Amniotic stem cell (primary cell): ENCODE data around the gene DIP2C.
"Not testable (repeated sequence)": the region's sequence is repeated elsewhere in the genome, so short reads cannot be mapped to it uniquely, and the experiment has no call there.

ENCODE experiments used
- DNase-seq: peaks from one replicate; lab custom pipeline; 2025; lab: John Stamatoyannopoulos, UW

Gene DIP2C

DNA sequence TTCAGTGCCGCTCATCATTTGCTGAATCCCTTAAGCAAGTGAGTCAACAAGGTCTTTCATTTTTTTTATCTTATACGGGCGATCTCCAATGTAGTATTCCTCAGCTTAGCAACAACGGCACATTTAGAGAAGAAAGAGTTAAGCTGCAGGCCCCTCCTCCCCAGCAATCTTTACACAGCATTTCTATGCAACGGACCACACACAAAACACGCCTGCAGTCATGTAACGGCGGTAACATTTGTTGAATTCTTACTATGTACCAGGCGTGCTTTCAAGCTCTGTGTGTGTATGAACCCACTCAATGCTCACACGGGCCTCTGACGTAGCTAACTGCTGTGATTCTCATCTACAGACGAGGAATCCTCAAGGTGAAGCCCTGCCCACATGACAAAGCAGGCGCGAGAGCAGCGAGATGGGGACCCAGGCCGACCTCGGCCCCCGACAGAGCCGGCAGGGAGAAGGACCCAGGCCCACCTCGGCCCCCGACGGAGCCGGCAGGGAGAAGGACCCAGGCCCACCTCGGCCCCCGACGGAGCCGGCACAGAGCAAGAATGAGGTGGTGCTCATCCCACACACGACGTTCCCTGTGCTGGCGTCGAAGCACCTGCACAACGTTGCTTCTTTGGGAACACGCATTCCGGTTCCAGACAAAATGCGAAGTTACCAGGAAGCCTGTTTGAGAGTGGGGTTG is 313.5 kb downstream of the DIP2C start:
- DNase-seq = no peak

DNA sequence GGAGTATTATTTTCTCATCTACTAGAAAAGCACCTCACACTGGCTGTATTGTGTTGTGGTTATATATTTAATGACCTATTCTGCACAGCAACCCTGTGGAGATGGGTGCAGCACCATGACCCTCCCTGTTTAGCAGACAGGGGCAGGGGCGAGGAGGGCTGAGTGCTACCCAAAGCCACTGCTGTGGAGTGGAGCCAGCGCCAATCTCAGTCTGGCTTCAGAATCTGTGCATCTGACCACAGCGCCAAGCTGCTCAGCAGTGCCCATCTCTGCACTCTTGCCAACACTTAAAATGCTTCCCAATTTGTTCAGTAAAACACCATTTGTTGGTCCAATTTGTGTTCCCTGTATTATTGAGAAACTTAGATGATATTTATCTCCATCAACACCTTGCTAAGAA is 315.1 kb downstream of the DIP2C start:
- DNase-seq = no peak

DNA sequence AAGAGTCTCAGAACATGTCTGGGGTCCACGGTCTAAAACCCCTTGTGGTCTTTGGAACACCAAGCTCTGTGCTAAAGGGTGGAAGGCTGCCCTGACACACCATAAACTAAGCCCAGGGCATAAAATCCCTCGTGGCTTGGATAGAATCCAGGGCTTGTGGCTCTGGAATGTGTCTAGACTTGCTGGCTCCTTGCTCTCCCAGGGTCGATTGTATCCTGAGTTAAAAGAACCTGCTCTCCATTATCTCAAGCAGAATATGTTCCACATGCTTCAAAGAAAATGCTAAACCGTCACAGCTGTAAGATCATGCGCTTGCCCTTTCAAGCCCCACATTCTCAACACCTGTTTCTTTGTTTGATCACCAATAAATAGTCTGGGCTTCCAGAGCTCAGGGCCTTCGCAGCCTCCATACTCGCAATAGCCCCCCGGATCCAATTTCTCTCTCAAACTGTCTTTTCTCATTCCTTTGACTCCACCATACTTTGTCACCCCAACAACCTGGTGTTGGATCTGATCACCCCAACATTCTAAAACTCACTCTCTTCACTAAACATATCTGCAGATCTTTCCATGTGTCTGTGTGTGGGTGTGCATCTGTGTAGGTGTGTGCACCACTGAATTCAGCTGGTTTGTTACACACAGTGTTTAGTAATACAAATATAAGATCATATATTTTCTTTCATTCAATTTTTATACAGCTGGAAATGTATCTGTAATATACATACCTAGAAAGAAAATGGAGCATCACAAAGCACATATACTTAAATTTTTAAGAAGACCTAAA is 315.8 kb downstream of the DIP2C start:
- DNase-seq = peak; percentile 2

DNA sequence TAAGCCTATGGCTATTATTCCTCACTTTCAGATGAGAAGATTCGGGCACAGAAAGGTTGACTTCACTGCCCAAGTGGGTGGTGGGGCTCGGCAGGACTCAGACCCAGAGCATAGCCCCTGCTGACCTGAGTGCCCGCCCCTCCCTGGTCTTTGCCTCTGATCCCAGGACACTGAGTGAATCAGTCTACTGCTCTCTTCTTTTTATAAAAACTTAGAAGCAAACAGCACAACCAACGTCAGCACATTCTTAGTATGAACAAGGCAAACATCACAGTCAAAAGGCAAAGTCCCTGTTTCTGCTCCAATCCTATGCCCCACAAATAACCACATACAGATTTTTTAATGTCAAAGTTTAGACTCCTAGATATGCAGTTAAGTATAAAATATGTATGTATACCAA is 316.5 kb downstream of the DIP2C start:
- no peak for DNase-seq

DNA sequence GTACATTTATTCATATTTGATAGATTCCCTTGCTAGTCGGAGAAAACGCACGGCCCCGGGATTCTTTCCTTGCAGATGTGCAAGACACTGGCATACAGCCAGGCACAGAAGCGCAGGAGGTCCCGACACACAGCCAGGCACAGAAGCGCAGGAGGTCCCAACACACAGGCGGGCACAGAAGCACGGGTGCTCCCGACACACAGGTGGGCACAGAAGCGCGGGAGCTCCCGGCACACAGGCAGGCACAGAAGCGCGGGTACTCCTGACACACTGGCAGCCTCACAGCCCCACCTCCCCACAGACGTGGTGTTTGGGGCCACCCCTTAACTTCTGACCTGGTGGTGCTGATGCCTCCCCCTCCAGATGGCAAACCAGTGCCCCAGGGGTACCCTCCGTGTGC is 316.9 kb downstream of the DIP2C start:
- DNase-seq = no peak

DNA sequence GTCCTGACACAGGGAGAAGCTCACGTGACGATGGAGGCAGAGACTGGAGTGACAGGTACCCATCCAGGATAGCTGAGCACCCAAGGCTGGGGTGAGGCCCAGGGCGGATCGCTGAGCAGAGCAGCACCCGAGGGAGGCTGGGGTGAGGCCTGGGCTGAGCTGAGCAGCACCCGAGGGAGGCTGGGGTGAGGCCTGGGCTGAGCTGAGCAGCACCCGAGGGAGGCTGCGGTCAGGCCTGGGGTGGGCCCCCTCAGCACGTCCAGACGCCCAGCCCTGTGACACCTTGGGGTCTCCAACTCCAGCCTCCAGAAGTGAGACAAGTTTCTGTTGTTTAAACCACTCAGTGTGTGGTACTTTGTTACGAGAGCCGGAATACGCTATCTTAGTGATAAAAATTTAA is 318.0 kb downstream of the DIP2C start:
- DNase-seq = no peak

DNA sequence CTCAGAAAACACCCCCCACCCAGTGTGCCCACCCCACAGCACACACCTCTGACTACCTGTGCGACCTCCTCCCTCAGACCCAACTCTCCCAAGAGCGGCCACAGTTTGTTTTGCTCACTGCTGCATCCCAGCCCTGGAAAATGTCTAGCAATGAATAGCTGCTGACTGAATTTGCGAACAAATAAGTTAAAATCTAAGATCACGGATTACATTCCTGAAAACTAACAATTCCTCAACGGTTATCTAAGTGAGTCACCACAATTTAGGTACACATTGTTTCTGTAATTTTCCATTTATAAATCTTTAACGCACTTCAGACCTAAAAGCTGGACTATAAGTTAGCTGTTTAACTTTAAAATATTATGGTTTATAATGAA is 319.0 kb downstream of the DIP2C start:
- DNase-seq = peak; percentile 8

DNA sequence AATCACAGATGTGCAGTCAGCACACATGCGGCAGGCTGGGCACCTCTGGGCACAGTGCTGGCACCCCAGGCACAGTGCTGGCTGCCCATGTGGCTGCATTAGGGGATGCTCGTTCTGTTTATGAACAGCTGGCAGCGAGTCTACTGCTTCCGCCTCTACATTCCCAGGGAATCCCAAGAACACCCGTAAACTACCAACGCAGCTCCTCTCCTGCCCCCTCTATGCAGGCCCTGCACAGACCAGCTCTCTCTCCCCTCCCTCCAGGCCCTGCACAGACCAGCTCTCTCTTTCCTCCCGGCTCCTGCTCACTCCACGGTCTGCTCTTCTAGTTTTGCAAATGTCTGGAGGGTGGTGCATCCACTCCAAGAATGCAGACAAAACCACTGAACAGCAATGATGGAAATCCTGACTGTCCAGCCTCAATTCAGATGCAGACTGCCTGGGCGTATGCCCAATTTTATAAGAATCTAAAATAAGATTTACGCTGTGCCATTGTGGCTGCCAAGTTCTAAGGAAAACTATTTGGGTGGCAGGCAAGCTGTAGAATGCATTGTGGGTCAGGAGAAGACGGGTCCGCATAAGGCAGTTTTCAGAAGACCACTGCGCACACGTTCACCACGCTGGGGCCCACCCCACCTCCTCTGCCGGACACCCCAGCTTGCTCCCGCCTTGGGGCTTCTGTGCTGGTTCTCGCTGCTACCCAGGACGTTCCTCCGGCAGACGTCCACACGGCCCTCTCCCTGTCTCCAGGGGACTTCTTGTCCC is 319.6 kb downstream of the DIP2C start:
- peak; percentile 80 for DNase-seq

DNA sequence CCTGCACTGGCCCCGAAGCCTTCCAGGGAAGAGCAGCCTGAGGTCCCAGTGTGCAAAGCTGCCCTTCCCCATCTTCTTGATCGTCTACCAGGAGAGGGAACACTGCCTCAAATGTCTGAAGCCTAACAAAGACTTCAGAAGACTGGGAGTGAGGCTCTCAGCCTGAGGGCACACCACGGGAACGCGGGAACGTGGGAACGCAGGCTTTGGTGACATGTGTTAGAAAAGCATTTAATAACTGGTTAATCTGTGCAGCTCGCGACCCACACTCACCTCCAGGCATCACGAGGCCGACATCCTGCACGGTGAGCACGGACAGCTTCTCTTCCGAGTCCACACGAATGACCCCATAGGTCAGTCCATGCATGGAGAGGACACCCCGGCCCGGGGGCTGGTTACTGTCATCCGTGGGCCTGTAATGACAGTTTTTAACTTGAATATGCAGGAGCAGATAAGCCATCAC is 320.2 kb downstream of the DIP2C start:
- DNase-seq = no peak

DNA sequence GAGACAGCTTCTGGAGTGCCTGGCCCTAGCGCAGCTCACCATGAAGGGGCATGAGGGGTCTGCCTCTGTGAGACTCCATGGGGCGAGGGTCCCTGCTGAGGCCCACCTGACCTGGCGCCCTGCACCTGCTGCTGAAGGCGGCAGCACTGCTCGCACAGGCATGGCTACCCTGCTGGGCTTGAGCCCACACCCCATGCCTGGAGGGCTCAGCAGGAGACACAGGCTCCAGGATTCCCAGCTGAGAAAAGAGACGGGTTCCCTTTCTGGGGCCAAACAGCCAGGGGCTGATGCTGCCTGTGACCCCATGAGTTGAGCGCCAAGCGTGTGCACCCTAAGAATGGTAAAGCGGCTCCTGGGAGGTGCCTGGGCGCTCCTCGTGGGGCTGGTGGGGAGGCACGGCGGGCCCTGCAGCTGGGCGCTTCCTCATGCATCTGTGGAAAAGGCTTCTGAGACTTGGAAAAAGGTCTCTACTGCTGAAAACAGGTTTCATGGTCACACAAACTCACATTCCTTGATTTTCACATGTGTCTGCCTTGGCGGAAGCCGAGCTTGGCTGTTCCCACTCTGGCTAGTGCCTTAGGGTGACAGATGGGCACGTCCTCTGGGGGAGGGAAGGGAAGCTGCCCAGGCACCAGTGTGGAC is 320.8 kb downstream of the DIP2C start:
- DNase-seq = no peak

DNA sequence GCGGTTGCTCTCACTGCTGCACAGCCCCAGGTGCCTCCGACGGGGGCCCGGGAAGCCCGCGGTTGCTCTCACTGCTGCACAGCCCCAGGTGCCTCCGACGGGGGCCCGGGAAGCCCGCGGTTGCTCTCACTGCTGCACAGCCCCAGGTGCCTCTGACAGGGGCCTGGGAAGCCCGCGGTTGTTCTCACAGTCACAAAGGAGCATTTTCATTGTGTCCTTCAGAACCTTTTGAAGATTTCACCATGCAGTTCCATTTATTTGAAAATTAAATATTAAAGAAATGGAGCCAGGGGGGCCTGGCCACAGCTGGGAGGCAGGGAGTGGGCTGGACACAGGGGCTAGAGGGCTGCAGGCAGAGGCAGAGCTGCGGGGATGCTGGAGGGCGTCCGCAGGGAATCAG is 321.4 kb downstream of the DIP2C start:
- not testable (repeated sequence) for DNase-seq

DNA sequence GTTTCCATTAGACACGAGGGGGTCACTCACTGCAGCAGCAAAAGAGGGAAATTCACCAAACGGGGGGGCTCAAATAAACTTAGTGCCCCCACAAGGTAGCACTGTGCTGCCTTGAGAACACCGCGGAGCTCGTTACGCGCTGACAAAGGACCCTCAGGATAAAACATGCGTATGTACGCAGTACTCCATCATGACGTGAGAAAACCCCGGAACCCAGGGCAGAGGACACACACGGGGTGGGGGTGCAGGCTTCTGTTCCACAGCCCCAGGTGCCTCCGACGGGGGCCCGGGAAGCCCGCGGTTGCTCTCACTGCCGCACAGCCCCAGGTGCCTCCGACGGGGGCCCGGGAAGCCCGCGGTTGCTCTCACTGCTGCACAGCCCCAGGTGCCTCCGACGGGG is 321.8 kb downstream of the DIP2C start:
- no peak for DNase-seq

DNA sequence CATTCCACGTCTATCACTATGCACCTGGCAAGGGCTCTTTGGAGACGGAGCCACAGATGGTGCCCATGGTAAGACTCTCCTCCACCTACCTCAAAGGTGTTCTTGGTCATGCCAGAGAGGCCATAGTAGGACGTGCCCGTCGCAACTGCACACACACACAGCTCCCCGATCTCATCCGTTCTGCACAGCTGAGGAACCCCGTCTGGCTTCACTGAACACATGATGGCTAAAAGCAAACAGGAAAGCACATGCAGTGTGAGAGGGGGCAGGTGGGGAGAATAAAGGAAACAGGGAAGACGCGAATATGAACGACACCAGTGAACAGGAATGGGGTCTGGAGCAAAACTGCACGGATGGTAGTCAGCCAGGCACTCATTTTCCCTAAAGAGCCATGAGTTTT is 323.3 kb downstream of the DIP2C start:
- no peak for DNase-seq

DNA sequence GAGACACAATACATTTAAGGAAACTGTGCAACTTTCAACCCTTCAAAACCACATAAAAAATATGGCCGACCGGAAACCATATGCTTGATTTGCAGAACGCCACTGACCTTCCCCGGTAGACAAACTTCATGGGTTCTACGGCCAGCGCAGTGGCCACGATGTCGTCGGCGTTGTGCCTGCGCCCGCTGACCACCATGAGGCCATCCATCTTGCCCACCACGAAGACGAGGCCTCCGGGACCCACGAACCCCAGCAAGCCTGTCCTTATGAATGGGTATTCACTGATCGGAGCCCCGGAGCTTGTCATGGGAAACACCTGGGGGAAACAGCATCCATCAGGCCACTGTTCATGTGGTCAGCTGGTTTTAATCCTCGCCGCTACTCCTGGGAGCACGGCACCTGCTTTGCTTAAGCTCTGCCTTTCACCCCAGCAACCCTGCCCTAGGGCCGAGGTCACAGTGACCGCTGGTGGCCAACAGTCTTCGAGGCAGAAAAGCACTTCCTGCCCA is 325.1 kb downstream of the DIP2C start:
- DNase-seq = no peak

DNA sequence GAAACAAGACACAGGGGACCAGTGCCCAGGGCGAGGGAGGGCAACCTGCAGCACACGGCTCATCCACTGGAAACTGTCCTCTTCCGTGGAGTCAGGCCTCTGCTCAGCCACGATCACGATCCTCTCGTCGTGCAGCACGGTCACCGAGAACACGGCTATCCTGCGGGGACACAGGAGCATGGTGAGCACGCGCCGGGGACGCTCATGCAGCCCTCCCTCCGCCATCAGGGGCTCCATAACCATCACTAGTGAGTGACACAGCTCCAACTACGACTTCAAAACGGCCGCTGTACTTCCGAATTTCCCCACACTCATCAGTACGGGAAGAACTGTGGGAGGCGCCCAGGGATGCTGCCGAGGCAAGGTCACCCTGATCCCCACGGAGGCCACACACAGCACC is 326.3 kb downstream of the DIP2C start:
- no peak for DNase-seq

DNA sequence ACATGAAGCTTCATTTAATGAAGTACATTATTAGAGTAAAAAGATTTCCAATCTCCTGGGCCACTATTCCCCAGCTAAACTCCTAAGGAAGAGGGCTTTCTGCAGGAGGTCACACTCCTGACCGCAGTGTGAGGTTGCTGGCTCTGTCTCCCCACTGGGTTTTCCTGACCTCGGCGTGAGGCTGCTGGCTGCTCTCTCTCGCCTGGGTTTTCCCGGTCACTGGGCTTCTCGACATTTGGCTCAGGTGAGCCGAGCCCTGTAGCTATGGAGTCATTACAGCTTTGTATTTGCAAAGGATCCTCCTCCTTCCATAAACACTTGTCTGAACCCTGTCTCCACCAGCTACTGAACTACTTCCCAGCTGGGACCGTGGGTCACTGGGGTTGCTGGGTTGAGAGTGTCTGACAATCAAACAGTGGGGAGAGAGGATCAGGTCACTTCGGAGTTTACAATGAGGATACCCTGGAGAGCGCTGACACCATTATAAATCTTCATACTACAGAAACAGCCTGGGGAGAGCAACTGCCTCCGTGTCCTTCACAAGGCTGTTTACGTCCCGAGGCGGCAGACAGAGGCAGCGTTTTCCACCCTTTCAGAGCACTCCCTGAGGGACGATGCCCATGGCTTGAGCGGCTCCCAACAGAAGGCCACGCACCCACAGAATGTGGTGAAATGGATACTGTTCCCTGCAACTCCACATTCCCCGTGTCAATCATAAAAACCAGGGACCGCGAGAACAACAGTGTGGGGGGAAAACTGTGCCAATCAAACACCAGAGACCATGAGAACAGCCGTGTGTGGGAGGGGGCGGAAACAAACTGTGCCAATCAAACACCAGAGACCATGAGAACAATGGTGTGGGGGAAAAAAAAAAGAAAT is 328.0 kb downstream of the DIP2C start:
- no peak for DNase-seq

DNA sequence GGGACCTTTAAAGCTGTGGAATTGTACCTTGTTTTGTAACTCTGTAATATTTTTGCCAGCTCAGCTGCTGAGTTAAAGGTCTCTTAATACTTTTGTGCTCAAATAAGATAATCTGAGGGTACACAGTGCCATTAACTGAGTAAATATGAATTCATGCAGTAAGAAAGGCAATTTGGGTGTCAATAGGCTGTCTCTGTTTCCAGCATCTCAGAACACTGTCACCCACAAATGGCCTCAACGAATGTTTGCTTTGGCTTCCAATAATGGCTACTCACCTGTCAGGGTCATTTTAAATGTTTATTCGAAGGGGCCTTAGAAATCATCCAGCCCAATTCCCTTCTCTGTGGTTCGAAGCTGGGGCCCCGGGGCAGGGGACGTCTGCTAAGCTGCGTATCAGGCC is 328.8 kb downstream of the DIP2C start:
- DNase-seq = no peak

DNA sequence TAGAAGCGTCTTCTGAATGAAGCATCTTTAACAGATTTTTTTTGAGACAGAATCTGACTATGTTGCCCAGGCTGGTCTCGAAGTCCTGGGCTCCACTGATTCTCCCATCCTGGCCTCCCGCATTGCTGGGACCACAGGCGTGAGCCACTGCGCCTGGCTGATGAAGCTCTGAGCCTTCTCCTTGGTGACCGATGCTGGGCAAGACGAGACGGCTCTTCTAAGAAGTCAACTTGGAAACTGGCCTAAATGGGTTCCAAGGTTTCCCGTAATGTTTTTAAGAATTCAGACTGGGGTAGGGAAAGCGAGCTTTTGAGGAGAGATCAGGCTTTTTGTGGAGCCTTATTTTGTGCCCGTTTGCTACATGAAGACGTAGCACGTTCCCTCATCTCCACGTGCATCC is 329.7 kb downstream of the DIP2C start:
- DNase-seq = no peak

DNA sequence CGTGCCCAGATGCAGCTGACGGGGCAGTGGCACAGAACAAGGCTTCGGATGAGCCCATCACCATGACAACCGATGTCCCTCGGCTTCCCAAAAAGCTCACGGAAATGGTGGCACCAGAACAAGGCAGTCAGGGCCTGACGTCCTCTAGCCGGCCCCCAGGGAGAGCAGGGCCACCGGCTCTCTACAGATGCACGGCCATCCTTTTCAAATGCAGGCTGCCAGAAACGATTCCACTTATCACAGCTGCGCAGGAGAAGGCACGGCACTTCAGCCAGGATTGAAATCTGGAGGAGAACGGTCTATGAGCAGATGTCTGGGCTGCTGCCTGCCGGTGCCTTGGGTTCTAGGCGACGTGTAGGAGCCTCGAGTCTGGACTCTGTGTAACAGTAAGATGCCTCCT is 330.4 kb downstream of the DIP2C start:
- DNase-seq = no peak

DNA sequence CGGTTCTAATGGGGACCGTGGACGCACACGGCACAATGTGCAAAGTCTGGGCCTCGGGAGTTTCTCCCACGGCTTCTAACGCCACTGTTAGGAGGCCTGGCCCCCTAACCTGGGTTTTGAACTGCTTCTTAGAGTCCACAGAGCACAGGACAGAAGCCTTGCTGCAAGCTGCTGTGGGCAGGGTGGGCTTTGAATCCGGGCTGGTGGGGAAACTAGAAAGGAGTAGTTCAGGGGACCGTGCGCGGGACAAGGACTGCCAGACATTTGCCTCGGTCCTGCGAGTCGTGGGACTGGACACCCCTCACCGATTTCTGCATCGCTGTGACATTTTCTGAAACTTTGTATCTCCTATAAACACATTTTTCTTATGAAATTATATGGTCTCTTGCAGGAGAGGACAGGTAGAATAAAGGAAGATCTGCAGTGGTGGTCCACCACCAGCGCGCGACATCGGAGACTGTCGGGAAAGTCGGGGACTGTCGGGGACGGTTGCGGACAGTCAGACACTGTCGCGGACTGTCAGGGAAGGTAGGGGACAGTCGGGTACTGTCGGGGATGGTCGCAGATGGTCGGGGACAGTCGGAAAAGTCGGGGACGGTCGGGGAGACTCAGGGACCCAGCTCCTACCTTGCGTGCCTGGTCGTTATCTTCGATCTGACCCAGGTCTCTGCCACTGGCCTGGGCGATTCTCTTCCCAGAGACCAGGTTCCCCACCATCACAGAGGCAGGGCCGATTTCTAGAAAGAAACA is 332.1 kb downstream of the DIP2C start:
- no peak for DNase-seq

DNA sequence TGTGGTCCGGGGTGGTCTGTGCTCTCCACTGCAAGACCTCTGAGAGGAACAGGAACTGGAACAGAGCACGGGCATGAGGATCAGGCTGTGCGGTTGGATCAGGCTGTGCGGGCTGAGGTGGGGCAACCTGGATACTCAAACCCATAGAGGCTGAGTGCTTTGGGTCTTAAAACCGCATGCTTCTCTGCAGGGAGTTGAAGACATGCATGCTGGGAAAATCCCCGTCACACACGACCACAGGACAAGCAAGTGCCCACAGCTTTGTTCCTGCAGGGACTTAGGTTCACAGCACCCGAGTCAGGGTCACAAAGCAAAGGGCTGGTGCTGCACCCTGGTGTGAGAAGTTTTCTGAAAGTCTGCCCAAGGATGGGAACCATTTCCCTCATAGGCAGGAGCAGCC is 333.0 kb downstream of the DIP2C start:
- no peak for DNase-seq
